HUES6 (cell line): Measurements from ENCODE around the gene BAIAP2L2.

Experiments
- H3K27ac ChIP-seq: 2 replicates; pipeline ENCODE4 v1.7.0; 2013; ENCODE audit warnings: low read depth, mild to moderate bottlenecking, low read length, inconsistent platforms
- H3K27me3 ChIP-seq: 2 replicates; pipeline ENCODE4 v1.6.1; 2013; ENCODE audit warnings: low read length; ENCODE audit not compliant: control insufficient read depth, insufficient read depth
- H3K36me3 ChIP-seq: 2 replicates; pipeline ENCODE4 v1.6.1; 2013; ENCODE audit warnings: low read length; ENCODE audit not compliant: control insufficient read depth, insufficient read depth
- H3K4me1 ChIP-seq: 2 replicates; pipeline ENCODE4 v1.6.1; 2013; ENCODE audit warnings: low read length; ENCODE audit not compliant: control insufficient read depth, insufficient read depth
- H3K4me3 ChIP-seq: 2 replicates; pipeline ENCODE4 v1.5.1; 2013; ENCODE audit warnings: low read depth, low read length
- H3K9ac ChIP-seq: one replicate; pipeline ENCODE4 v1.6.1; 2013; ENCODE audit warnings: mild to moderate bottlenecking, low read length
- H3K9me3 ChIP-seq: 2 replicates; pipeline ENCODE4 v1.6.1; 2013; ENCODE audit warnings: low read depth, low read length; ENCODE audit not compliant: control insufficient read depth, insufficient read depth

BAIAP2L2 gene

GRCh38 chr22:38115423-38116205 is 5.1 kb upstream of the BAIAP2L2 start:
- Histone ChIP-seq H3K36me3 (peaks cover 3% of the 10 kb centered on the region; the same call in 1 of the 2 replicates), H3K27ac (no peak overlapping the region), H3K27me3 (no peaks in the 10 kb centered on the region), H3K9me3 (no peaks in the 10 kb centered on the region), H3K4me1 (peaks cover 15% of the 10 kb centered on the region), H3K4me3 (no peak overlapping the region), H3K9ac (no peak overlapping the region)

GRCh38 chr22:38114484-38115398 is 4.3 kb upstream of the BAIAP2L2 start:
- no peak overlapping the region for H3K9ac ChIP-seq

GRCh38 chr22:38112381-38112780 is 1.9 kb upstream of the BAIAP2L2 start:
- H3K9ac ChIP-seq, result no peak overlapping the region
- peaks cover 4% of the 10 kb centered on the region for H3K27me3 ChIP-seq
- H3K9me3 ChIP-seq, result no peaks in the 10 kb centered on the region
- H3K4me1 ChIP-seq, result peaks cover 12% of the 10 kb centered on the region; the same call in 1 of the 2 replicates
- H3K36me3 ChIP-seq, result peaks cover 3% of the 10 kb centered on the region; the same call in 1 of the 2 replicates
- no peak overlapping the region for H3K4me3 ChIP-seq
- no peak overlapping the region for H3K27ac ChIP-seq

More at GRCh38 chr22:38114484-38115398, 4.3 kb upstream of the BAIAP2L2 start:
- H3K27ac ChIP-seq, result no peak overlapping the region
- H3K27me3 ChIP-seq, result peaks cover 2% of the 10 kb centered on the region
- peaks cover 12% of the 10 kb centered on the region; the same call in 1 of the 2 replicates for H3K4me1 ChIP-seq
- no peak overlapping the region for H3K4me3 ChIP-seq
- H3K9me3 ChIP-seq, result no peaks in the 10 kb centered on the region
- H3K36me3 ChIP-seq, result peaks cover 3% of the 10 kb centered on the region; the same call in 1 of the 2 replicates

- Histone ChIP-seq H3K9me3 (no peaks in the 10 kb centered on the region), H3K4me1 (peaks cover 12% of the 10 kb centered on the region; the same call in 1 of the 2 replicates), H3K36me3 (peaks cover 3% of the 10 kb centered on the region; the same call in 1 of the 2 replicates), H3K27me3 (peaks cover 4% of the 10 kb centered on the region), H3K27ac (no peak overlapping the region), H3K4me3 (no peak overlapping the region), H3K9ac (no peak overlapping the region)
Observed at GRCh38 chr22:38111925-38112355, 1.5 kb upstream of the BAIAP2L2 start.

- Histone ChIP-seq H3K9ac (no peak overlapping the region), H3K36me3 (peaks cover 3% of the 10 kb centered on the region; the same call in 1 of the 2 replicates), H3K27me3 (peaks cover 4% of the 10 kb centered on the region), H3K4me1 (peaks cover 12% of the 10 kb centered on the region; the same call in 1 of the 2 replicates), H3K27ac (no peak overlapping the region), H3K9me3 (no peaks in the 10 kb centered on the region), H3K4me3 (no peak overlapping the region)
Observed at GRCh38 chr22:38110863-38111852, 674 bp upstream of the BAIAP2L2 start.

GRCh38 chr22:38109371-38110001 is 998 bp downstream of the BAIAP2L2 start:
- peaks cover 3% of the 10 kb centered on the region; the same call in 1 of the 2 replicates for H3K36me3 ChIP-seq
- no peaks in the 10 kb centered on the region for H3K9me3 ChIP-seq
- H3K4me1 ChIP-seq, result peaks cover 10% of the 10 kb centered on the region; the same call in 1 of the 2 replicates
- H3K4me3 ChIP-seq, result no peak overlapping the region
- no peak overlapping the region for H3K27ac ChIP-seq
- no peak overlapping the region for H3K9ac ChIP-seq
- H3K27me3 ChIP-seq, result peaks cover 4% of the 10 kb centered on the region

- no peak overlapping the region for H3K4me3 ChIP-seq
- H3K36me3 ChIP-seq, result peaks cover 3% of the 10 kb centered on the region; the same call in 1 of the 2 replicates
- no peak overlapping the region for H3K9ac ChIP-seq
- H3K27me3 ChIP-seq, result peaks cover 4% of the 10 kb centered on the region
- no peak overlapping the region for H3K27ac ChIP-seq
- H3K4me1 ChIP-seq, result peaks cover 10% of the 10 kb centered on the region; the same call in 1 of the 2 replicates
- no peaks in the 10 kb centered on the region for H3K9me3 ChIP-seq
Observed at GRCh38 chr22:38108561-38109319, 1.7 kb downstream of the BAIAP2L2 start.

- H3K27ac ChIP-seq, result no peak overlapping the region
Observed at GRCh38 chr22:38107692-38108515, 2.6 kb downstream of the BAIAP2L2 start.

More at GRCh38 chr22:38107692-38108515, 2.6 kb downstream of the BAIAP2L2 start:
- Histone ChIP-seq H3K27me3 (peaks cover 4% of the 10 kb centered on the region), H3K9ac (no peak overlapping the region), H3K4me1 (peaks cover 10% of the 10 kb centered on the region; the same call in 1 of the 2 replicates), H3K4me3 (no peak overlapping the region), H3K36me3 (peaks cover 3% of the 10 kb centered on the region; the same call in 1 of the 2 replicates), H3K9me3 (no peaks in the 10 kb centered on the region)
